Mesendoderm (in vitro differentiated cells): ENCODE measurements around the gene FSTL4.

Experiments used
- DNase-seq: peaks from one replicate; pipeline ENCODE4 v3.0.0; 2013
- H2AK5ac ChIP-seq: 2 replicates; pipeline ENCODE4 v1.6.1; 2013; ENCODE audit warnings: low read length, inconsistent platforms
- H2BK120ac ChIP-seq: 2 replicates; pipeline ENCODE4 v1.6.1; 2013; ENCODE audit warnings: low read depth, mild to moderate bottlenecking, low read length, moderate library complexity, mixed read lengths
- H2BK15ac ChIP-seq: replicated peaks from 2 replicates; pipeline ENCODE4 v1.6.1; 2013; ENCODE audit warnings: low read depth, mild to moderate bottlenecking, moderate library complexity
- H2BK5ac ChIP-seq: 2 replicates; pipeline ENCODE4 v1.6.1; 2013; ENCODE audit warnings: low read length, inconsistent platforms
- H3K18ac ChIP-seq: 2 replicates; pipeline ENCODE4 v1.6.1; 2013; ENCODE audit warnings: mild to moderate bottlenecking, low read length, mixed read lengths
- H3K23ac ChIP-seq: one replicate; pipeline ENCODE4 v1.6.1; 2013; ENCODE audit warnings: low read length
- H3K27ac ChIP-seq: 2 replicates; pipeline ENCODE4 v1.5.1; 2013; ENCODE audit warnings: low read depth, mild to moderate bottlenecking, inconsistent platforms, low read length, moderate library complexity
- H3K27me3 ChIP-seq: 2 replicates; pipeline ENCODE4 v1.6.1; 2013; ENCODE audit warnings: low read length, control low read depth, mild to moderate bottlenecking, inconsistent platforms; ENCODE audit not compliant: insufficient read depth, poor library complexity
- H3K36me3 ChIP-seq: 2 replicates; pipeline ENCODE4 v1.6.1; 2013; ENCODE audit warnings: low read length, inconsistent platforms; ENCODE audit not compliant: control insufficient read depth, insufficient read depth
- H3K4ac ChIP-seq: one replicate; pipeline ENCODE4 v1.6.1; 2013; ENCODE audit warnings: low read depth, mild to moderate bottlenecking, low read length, moderate library complexity
- H3K4me1 ChIP-seq: 2 replicates; pipeline ENCODE4 v1.6.1; 2013; ENCODE audit warnings: low read depth, low read length, inconsistent platforms; ENCODE audit not compliant: control insufficient read depth
- H3K4me2 ChIP-seq: 2 replicates; pipeline ENCODE4 v1.6.1; 2013; ENCODE audit warnings: low read length
- H3K4me3 ChIP-seq: 2 replicates; pipeline ENCODE4 v1.5.1; 2013; ENCODE audit warnings: mild to moderate bottlenecking, low read length
- H3K56ac ChIP-seq: one replicate; pipeline ENCODE4 v1.6.1; 2013; ENCODE audit warnings: low read length
- H3K79me1 ChIP-seq: 2 replicates; pipeline ENCODE4 v1.6.1; 2013; ENCODE audit warnings: low read length, inconsistent platforms
- H3K79me2 ChIP-seq: 2 replicates; pipeline ENCODE4 v1.6.1; 2013; ENCODE audit warnings: mild to moderate bottlenecking, low read length; ENCODE audit not compliant: control insufficient read depth, insufficient read depth
- H3K9ac ChIP-seq: 2 replicates; pipeline ENCODE4 v1.6.1; 2013; ENCODE audit warnings: low read length, inconsistent platforms
- H4K5ac ChIP-seq: one replicate; pipeline ENCODE4 v1.6.1; 2013; ENCODE audit warnings: low read length
- H4K8ac ChIP-seq: one replicate; pipeline ENCODE4 v1.6.1; 2013; ENCODE audit warnings: low read depth, mild to moderate bottlenecking, control low read depth, low read length, moderate library complexity
- WGBS: extraction: QIAGEN DNeasy Blood & Tissue Kit; methylation state at CpG from one replicate; pipeline ENCODE4 v1.1.7; 2013; ENCODE audit warnings: low lambda C conversion rate, missing lambda C conversion rate; ENCODE audit not compliant: insufficient coverage; ENCODE audit errors: extremely low coverage; 5-methylcytosine and 5-hydroxymethylcytosine counted together

The FSTL4 gene

DNA sequence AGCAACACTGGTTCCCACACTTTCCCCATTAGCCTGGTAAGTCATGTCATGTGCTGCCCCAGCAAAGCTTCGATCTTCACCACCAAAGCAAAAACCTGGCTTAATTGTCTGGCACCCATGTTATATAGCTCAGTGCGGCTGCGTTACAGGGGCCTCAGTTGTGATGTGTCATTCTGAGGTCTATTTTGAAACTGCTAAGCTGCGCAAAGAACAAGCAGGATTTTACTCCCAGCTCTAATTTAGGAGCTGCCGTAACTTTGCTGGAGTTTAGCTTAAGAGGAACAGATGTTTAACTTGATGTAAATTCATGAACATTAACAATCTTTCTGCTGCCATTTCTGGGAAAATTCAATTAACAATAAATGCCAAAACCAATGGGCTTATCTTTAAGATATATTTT lies 286.5 kb downstream of the FSTL4 start:
- no peaks in the 10 kb centered on the region for H3K79me1 ChIP-seq
- no peak overlapping the region for H3K27ac ChIP-seq
- no peak overlapping the region for H3K56ac ChIP-seq
- H3K79me2 ChIP-seq: no peaks in the 10 kb centered on the region
- H3K4me3 ChIP-seq: no peak overlapping the region
- H4K8ac ChIP-seq: no peak overlapping the region
- no peak overlapping the region for H3K4me2 ChIP-seq
- H3K4ac ChIP-seq: no peak overlapping the region
- H2BK15ac ChIP-seq: no peak overlapping the region
- WGBS: no CpG with 5 or more reads among the region's 5 CpGs
- no peak overlapping the region for H4K5ac ChIP-seq
- H2BK120ac ChIP-seq: no peak overlapping the region
- H3K27me3 ChIP-seq: no peaks in the 10 kb centered on the region
- no peak overlapping the region for H2BK5ac ChIP-seq
- no peak overlapping the region for H3K18ac ChIP-seq
- H3K9ac ChIP-seq: no peak overlapping the region
- no peaks in the 10 kb centered on the region for H3K4me1 ChIP-seq
- no peak for DNase-seq
- H3K36me3 ChIP-seq: no peaks in the 10 kb centered on the region
- no peak overlapping the region for H3K23ac ChIP-seq
- no peak overlapping the region for H2AK5ac ChIP-seq

DNA sequence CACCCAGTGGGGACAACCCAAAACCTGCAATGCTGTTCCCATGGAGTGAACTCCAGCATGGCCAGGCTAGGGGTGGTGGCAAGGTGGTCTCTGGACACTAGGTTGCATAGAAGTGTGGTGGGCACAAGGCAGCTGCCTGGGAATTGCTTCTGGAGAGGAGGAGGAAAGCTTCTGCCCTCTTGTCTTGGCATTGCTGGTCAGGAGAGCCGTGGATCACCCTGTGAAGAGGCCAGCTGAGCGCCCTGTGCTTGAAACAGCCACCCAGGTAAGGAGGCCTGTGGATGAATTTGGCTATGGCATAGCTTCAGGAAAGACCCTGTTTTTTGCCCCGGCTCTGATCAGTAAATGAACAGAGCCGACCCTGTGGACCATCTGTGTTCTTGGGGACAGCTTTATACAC lies 287.4 kb downstream of the FSTL4 start:
- H3K27me3 ChIP-seq: no peaks in the 10 kb centered on the region
- no peak overlapping the region for H3K4me2 ChIP-seq
- WGBS: no CpG with 5 or more reads among the region's 4 CpGs

DNA sequence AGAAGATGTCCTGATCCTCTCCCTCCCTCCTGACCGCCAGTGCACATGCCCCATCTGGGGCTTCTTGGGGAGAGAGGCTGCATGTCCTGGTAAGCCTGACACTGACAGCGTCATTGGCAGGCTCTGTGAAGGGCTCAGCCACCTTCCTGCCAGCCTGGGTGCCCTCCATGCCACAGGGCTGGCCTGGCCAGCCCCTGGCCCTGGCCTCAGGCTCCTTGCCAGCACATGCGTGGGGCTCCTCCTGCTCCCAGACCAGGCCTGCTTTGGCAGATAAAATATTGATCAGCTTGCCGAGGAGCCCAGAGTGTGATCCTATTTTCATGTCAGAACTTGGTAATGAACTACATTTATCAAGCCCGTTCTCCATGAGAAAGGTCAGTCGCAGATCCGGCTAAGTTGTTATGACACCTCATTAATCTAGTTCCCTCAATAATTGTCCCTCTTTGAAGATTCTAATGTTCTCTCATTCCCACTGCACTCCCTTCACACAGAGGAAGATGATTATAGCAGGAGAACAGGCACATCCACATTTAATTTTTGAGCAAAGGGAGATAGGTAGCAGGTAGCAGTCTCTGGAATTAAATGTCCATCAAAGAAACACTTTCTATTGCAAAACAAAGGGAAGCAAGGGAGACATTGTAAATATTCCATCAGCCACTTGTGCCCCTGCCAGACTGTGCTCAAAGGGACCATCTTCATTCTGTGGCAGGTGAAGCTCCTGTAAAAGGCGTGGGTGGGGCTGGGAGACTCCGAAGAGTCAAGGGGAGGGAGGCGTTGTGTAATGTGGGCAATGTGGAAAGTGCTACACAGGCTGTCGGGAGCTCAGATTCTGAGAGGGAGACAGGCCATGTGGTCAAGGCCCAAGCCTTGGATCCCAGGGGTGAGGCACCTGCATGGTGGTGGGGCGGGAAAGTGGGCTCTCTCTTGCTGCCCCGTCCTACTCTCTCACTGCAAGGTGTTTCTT lies 288.6 kb downstream of the FSTL4 start:
- no peaks in the 10 kb centered on the region for H3K36me3 ChIP-seq
- DNase-seq: no peak
- H3K79me2 ChIP-seq: no peaks in the 10 kb centered on the region
- no peak overlapping the region for H2BK120ac ChIP-seq
- H4K8ac ChIP-seq: no peak overlapping the region
- H3K4me3 ChIP-seq: no peak overlapping the region
- H3K79me1 ChIP-seq: no peaks in the 10 kb centered on the region
- no peak overlapping the region for H3K4ac ChIP-seq
- H3K9ac ChIP-seq: no peak overlapping the region
- H3K56ac ChIP-seq: no peak overlapping the region
- no peaks in the 10 kb centered on the region for H3K27me3 ChIP-seq
- no peaks in the 10 kb centered on the region for H3K4me1 ChIP-seq
- H2BK15ac ChIP-seq: no peak overlapping the region
- H2BK5ac ChIP-seq: no peak overlapping the region
- no peak overlapping the region for H3K18ac ChIP-seq
- H3K23ac ChIP-seq: no peak overlapping the region
- H2AK5ac ChIP-seq: no peak overlapping the region
- no peak overlapping the region for H3K4me2 ChIP-seq
- H4K5ac ChIP-seq: no peak overlapping the region
- no CpG with 5 or more reads among the region's 13 CpGs for WGBS
- no peak overlapping the region for H3K27ac ChIP-seq

More for the DNA sequence above, 287.4 kb downstream of the FSTL4 start:
- Histone ChIP-seq H2AK5ac (no peak overlapping the region), H3K9ac (no peak overlapping the region), H2BK5ac (no peak overlapping the region), H3K4me3 (no peak overlapping the region), H3K4ac (no peak overlapping the region), H2BK15ac (no peak overlapping the region), H4K5ac (no peak overlapping the region), H3K27ac (no peak overlapping the region), H3K56ac (no peak overlapping the region), H2BK120ac (no peak overlapping the region), H3K79me2 (no peaks in the 10 kb centered on the region), H3K79me1 (no peaks in the 10 kb centered on the region), H3K23ac (no peak overlapping the region), H4K8ac (no peak overlapping the region), H3K36me3 (no peaks in the 10 kb centered on the region), H3K18ac (no peak overlapping the region), H3K4me1 (no peaks in the 10 kb centered on the region)
- DNase-seq: no peak

DNA sequence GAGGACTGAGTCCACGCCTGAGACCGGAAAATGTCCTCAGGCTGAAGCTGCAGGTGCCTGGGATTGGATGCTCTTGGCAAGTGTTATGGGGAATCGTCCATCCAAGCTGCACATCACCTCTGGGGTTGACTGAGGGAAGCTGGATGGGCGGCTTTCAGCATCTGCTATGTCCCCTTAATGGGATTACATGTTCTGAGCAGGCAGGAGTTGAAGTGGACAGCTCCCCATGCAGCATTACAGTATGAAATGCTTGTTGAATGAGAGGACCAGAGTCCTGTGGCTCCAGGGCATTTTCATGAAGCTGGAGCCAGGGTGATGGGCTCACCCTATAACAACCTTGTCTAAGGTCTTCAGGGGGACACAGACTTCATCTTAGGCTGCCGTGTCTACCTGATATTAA lies 289.6 kb downstream of the FSTL4 start:
- no peak for DNase-seq
- WGBS: no CpG with 5 or more reads among the region's 5 CpGs

DNA sequence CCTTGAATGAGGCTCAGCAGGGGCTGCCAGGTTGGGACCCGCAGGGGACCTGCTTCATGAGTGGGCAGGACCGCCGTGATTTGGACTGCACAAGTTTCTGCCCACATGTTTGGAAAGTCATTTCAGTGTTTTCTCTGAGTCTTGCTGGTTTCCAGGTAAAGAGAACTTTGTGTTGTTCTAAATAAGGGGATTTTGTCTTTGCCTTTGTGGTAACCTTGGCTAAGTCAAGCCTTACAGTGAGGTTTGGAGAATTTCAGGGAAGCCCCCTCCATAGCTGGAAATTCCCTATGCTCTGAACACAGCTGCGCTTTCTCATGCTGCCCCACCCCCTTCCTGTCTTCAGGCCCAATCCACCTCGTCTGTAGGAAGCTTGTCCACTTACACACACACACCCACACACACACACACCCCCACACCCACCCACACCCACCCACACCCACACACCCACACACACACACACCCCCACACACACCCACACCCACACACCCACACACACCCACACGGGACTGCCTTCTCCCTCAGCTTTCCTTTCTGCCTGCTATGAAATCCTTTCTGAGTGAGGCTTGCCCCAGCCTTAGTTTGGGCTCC lies 290.4 kb downstream of the FSTL4 start:
- no peak overlapping the region for H3K4me2 ChIP-seq
- no peaks in the 10 kb centered on the region for H3K79me2 ChIP-seq
- H3K4me1 ChIP-seq: no peaks in the 10 kb centered on the region
- H2BK5ac ChIP-seq: no peak overlapping the region
- H2BK15ac ChIP-seq: no peak overlapping the region
- H3K79me1 ChIP-seq: no peaks in the 10 kb centered on the region
- H3K36me3 ChIP-seq: no peaks in the 10 kb centered on the region
- no peak overlapping the region for H2AK5ac ChIP-seq
- no peak for DNase-seq
- H4K5ac ChIP-seq: no peak overlapping the region
- H2BK120ac ChIP-seq: no peak overlapping the region
- no peak overlapping the region for H3K4me3 ChIP-seq
- H3K4ac ChIP-seq: no peak overlapping the region
- H3K56ac ChIP-seq: no peak overlapping the region
- WGBS: no CpG with 5 or more reads among the region's 6 CpGs
- no peak overlapping the region for H4K8ac ChIP-seq
- no peak overlapping the region for H3K9ac ChIP-seq
- H3K18ac ChIP-seq: no peak overlapping the region
- no peak overlapping the region for H3K27ac ChIP-seq
- no peak overlapping the region for H3K23ac ChIP-seq
- H3K27me3 ChIP-seq: no peaks in the 10 kb centered on the region

More for the DNA sequence above, 289.6 kb downstream of the FSTL4 start:
- no peaks in the 10 kb centered on the region for H3K4me1 ChIP-seq
- no peak overlapping the region for H3K4ac ChIP-seq
- H3K18ac ChIP-seq: no peak overlapping the region
- no peak overlapping the region for H2BK5ac ChIP-seq
- no peak overlapping the region for H2BK120ac ChIP-seq
- no peaks in the 10 kb centered on the region for H3K79me1 ChIP-seq
- H3K23ac ChIP-seq: no peak overlapping the region
- H3K56ac ChIP-seq: no peak overlapping the region
- H3K79me2 ChIP-seq: no peaks in the 10 kb centered on the region
- no peak overlapping the region for H3K4me3 ChIP-seq
- H2BK15ac ChIP-seq: no peak overlapping the region
- H2AK5ac ChIP-seq: no peak overlapping the region
- H4K5ac ChIP-seq: no peak overlapping the region
- H4K8ac ChIP-seq: no peak overlapping the region
- H3K27ac ChIP-seq: no peak overlapping the region
- no peaks in the 10 kb centered on the region for H3K27me3 ChIP-seq
- no peak overlapping the region for H3K4me2 ChIP-seq
- H3K9ac ChIP-seq: no peak overlapping the region
- no peaks in the 10 kb centered on the region for H3K36me3 ChIP-seq
